ENCODE measurements around the gene CDKN2B.

DNA sequence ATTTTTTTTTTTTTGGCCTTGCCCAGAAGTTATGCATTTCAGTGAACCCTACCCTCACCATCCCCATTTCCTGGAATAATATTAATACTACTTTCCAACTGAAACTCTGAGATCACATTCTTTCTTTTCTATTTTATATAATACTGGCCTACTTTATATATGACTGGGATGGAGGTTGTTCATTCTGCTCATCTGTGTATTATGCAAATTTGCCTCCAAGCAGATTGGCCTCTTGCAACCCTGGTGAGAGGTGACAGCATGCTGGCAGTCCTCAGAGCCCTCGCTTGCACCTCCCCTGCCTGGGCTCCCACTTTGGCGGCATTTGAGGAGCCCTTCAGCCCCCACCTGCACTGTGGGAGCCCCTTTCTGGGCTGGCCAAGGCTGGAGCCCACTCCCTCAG, 50.3 kb downstream of the CDKN2B start:
- TF ChIP-seq, protein P1, sequence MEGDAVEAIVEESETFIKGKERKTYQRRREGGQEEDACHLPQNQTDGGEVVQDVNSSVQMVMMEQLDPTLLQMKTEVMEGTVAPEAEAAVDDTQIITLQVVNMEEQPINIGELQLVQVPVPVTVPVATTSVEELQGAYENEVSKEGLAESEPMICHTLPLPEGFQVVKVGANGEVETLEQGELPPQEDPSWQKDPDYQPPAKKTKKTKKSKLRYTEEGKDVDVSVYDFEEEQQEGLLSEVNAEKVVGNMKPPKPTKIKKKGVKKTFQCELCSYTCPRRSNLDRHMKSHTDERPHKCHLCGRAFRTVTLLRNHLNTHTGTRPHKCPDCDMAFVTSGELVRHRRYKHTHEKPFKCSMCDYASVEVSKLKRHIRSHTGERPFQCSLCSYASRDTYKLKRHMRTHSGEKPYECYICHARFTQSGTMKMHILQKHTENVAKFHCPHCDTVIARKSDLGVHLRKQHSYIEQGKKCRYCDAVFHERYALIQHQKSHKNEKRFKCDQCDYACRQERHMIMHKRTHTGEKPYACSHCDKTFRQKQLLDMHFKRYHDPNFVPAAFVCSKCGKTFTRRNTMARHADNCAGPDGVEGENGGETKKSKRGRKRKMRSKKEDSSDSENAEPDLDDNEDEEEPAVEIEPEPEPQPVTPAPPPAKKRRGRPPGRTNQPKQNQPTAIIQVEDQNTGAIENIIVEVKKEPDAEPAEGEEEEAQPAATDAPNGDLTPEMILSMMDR (IDR thresholded peaks at IDR 0.05): no peak
- TF ChIP-seq EP300 (IDR thresholded peaks at IDR 0.05) (no peak), POLR2A (IDR thresholded peaks at IDR 0.05) (no peak), POLR2AphosphoS5 (IDR thresholded peaks at IDR 0.05) (no peak)

Data from upper lobe of left lung (tissue), 4 donors.